GM12892 (cell line): ENCODE measurements around the gene VMAC.

Source experiments
- POLR2A ChIP-seq: IDR thresholded peaks from 2 replicates; pipeline ENCODE4 v1.6.1; 2011; ENCODE audit warnings: low read depth, low read length, control low read depth
- TAF1 ChIP-seq: IDR thresholded peaks from 2 replicates; pipeline ENCODE4 v1.6.1; 2011; ENCODE audit warnings: low read depth, mild to moderate bottlenecking, control low read depth, low read length, borderline replicate concordance

DNA sequence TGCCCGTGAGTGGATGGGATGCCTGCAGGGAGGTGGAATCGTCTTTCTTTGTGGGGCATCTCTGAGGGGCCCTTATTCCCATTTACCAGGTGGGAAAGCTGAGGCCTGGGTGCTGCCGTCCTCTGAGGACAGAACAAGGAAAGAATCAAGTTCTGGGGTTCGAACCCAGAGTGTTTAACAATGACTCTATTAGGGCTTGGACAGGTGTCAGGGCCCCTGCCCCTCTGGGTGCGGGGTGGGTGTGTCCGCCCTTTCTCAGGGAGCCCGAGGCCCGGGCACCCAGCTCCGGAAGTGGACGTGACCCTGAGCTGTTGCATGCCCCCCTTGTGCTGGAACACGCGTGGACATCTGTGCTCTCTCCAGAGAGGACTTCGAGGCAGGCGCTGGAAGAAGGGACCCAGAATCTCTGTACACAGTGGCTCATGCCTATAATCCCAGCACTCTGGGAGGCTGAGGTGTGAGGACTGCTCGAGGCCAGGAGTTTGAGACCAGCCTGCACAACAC lies 11.8 kb upstream of the VMAC start:
- TF ChIP-seq POLR2A (no peak; the same call in 1 of the 2 replicates), TAF1 (no peak)
